NCI-H2029 treated with DMSO at 0.1 percent for 48 hours (cell line): ENCODE results near the gene STEAP3.
A peak's percentile ranks its signal among the peaks of the same experiment; 100 is the strongest.

Source experiments
- DNase-seq: peaks from one replicate; lab custom pipeline; 2025; lab: John Stamatoyannopoulos, UW

Gene STEAP3

DNA sequence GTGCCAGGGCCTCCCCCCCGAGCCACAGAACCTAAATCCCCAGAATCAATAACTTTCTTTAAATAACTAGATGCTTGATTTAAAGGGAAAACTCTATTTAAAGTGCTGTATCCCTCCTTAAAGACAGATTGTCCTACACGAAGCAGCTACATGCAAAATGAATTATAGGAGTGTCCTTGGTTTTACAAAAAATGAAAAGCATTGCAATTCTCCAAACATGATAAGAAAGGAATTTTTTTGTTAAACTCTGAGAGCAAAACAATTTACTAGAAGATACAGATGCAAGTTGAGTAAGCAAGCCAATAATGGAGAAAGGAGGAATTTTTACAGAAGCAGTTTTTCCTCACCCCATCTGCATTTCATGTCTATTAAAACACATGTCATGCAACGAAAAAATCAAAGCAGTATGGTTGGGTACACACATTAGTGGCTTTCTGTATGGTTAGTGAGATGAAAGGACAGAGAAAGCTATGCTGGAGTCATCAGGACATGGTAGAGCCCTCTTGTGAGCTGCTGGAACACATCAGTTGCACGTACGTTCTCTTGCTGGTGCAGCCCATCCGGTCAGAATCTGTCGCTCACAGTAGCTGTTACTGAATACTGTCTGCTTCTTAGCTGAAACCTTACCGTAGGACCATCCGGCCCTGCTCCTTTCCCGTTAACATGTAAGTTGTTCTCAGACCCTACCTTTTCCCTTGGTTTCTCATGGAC lies 25.9 kb upstream of the STEAP3 start:
- DNase-seq: no peak

DNA sequence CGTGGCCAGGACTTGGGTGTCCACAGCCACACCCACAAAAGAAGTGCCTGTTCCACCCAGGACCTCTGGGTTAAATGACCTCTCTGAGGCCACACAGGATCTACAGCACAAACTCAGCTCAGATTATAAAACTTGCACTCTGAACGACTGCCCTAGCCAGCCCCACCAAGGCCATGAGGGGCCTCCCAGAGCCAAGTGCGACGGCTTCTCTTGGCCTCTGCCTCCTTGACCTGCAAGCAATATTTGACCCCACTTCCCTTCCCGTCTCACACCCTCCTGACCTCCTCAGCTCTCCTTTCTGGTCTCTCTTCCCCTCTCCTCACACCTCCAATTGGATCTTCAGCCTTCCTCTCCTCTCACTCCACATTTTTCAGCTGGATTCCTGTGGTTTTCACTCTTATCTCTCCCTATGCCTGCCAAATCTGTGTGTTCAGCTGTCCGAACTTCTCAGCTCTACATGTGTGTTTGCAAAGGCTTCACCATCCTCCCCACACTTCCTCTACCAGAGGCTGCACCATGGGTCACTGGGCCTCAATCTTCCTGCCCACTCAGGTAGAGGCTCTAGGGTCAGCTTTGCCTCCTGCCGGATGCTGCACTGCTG lies 25.3 kb upstream of the STEAP3 start:
- no peak for DNase-seq

DNA sequence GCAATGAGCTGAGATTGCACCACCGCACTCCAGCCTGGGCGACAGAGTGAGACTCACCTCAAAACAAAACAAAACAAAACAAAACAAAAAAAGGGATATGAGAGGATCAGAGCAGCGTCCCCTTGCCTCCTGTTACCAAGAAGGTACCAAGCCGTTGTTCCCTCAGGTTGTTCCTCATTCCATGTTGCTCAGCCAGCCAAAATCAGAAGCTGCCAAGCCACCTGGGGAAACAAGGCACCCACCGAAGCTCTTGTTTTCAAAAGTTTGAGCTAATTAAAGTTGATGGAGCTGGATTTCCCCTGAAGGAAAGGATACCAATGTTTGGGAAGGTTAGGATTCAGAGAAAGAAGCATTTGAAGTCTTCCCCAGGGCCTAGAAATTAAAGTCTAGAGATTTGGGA lies 21.8 kb upstream of the STEAP3 start:
- no peak for DNase-seq

DNA sequence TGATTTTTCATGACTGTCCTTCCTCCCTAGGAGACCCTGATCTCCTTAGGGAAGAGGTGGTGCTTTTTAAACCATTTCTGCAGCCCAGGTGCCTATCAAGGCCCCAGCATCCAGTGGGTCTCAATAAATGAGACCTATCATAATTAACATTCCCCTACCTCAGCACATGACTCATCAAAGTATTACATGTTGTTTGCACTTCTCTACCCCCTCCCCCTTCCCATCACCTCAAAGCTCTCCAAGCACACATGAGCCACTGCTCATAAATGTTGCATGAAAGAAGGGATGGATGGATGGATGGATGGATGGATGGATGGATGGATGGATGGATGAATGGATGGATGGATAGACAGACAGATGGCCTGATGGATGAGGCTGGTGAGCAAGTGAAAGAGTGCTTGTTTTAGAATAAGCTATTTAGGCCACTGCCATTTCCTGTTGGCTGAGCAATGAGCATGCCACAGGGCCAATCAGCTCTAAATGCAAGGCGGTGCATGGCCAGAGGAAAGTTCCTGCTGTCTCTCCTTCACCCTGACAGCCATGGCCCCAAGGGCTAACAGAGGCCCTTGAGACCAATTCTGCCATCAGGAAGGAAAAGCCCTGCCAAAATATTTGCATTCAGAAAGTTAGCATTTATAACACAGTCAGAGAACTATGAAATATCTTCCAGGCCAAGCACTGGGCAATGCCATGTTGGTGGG lies 20.9 kb upstream of the STEAP3 start:
- no peak for DNase-seq

DNA sequence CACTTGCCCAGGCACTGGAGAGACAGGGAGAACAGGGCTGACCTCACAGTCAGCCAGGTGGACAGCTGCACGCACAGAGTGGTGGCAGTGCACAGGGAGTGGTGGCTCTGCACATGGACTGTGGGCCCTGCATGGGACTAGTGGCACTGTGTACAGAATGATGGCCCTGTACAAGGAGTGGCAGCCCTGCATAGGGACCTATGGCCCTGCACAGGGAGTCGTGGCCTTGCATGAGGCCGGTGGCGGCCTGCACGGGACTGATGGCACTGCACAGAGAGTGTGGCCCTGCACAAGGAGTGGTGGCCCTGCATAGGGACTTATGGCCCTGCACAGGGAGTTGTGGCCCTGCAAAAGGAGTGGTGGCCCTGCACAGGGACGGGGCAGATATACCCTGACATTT lies 19.1 kb upstream of the STEAP3 start:
- no peak for DNase-seq

DNA sequence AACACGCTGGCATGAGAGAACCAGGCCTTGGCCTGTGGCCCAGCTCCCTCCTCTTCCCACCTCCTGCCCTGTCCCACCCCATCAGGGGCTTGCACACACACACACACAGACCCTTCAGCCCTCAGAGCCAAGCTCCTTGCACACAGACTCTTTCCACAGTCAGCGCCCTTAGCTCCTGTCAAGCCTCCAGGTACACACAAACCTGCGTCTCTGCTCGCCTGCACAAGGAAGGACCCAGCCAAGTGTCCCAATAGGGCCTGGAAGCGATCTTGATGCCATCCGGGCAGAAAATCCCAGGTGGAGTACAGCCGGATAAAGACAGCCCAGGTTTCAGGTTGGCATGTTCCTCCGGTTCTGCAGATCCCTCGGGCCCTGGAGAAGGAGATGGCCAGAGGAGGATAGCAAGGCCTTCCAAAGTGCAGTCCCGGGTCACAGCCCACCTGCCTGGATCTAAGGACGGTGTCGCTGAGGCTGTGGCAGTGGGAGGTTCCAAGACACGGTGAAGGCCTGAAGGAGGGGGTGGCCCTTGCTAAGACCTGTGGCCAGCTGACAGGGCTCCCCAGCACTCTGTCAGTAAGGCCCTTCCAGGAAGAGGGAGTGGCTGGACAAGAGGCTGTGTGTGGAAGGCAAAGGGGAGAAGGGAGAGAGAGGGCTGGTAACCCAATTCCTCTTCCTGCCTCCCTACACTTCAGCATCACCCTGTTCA lies 18.5 kb upstream of the STEAP3 start:
- DNase-seq: no peak

DNA sequence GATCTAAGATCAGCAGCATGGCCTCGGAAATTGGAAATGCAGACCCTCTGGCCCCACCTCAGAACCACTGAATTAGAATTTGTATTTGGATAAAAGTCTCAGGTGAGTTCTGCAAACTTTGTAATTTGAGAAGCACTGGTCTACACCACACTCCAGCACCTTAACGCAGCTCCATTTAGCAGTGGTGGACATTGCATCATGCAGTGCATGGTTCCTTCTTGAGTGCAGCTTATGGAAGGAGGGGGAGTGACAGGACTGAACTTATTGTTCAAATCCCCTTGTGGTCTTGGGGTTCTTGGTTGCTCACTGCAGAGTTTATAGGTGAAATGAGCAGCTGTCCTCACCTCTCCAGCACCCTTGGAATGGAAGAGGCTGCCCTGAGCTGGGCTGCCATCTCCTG lies 17.4 kb upstream of the STEAP3 start:
- DNase-seq: no peak

DNA sequence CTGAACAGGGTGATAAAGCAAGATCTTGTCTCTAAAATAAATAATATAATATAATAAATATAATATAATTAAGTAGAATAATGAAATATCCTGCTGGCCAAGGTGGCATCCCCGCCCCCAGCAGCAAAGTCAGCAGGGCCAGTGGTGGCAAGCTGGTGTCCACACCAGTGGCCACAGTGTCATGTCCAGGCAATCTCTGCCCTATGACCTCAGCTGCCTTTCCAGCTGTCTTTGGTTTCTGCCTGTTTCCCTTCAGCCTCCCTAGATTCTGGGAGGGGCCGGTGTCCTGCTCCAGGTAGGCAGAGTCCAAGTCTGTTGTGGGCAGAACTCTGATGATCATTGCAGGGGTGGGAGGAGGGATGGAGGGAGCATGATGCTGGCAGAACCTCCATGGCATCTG lies 16.2 kb upstream of the STEAP3 start:
- no peak for DNase-seq

DNA sequence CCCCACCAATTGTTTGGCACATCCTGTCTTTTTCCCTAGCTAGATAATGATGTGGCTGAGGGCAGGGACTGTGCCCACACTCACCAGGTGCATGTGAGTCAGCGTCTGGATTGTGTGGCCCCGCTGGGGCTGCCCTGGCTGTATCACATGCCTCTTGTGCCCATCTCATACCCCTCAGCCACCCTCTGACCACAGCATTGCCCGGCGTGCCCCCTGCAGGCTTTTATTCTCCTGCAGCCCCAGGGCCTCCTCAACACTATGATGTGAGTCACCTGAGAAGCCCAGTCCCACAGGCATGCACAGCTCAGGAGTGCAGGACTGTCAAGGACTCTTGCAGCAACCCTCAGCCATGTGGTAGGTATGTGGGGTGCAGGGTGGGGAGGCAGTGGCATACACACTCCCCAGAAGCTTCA lies 14.8 kb upstream of the STEAP3 start:
- DNase-seq: no peak

DNA sequence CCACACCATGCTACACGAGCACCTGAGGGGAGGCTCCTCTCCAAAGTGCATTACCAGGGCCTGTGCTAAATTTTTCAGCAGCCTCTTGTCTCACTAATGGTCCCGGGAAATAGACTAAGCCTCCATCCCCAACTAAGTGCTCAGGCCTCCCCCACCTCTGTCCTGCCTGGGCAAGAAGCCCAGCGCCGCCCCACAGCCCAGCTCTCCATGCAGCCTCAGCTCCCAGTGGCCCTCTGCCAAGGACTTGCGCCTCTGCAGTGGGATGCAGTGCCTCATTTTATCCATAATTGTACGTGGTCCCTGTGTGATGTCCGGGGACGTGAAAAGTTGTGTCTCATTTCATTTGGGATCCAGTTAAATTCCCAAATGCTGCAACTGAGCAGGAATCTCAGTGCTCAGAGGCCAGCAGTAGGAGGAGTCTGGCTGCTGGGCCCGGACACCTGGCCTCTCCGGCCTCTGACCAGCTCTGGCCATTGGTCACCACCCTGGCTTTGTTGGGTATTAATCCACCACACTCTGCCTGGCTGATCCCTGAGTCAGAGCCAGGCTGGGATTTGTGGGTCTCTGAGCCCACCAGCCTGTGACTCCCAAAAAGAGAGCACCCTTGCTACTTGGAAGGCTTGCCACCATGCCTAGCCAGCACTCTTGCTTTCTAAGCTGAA lies 11.4 kb upstream of the STEAP3 start:
- DNase-seq: no peak

DNA sequence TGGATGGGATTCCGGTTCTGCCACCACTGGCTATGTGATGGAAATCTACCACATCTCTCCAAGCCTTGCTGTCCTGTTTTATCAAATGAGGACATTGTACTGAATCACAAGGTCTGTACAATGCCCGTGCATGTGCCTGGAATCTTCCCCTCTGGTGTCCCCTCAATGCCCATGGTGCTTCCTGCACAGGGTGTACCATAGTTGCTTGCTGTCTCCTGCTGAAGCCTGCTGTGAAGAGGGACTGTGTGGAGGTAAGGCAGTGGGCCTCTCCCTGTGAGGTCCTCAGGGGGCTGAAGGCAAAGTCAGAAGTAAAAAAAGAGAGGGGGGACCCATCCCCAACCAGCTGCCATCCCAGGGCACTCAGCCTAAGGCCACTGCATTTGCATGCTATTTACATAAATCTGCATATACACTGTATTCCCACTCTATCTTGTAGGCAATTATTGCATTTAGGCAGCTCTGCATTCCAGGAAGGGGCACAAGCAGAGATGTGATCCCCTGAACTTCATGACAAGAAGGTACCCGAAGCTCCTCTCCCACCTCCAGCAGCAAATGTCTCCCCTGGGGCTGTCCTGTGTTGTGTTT lies 9.1 kb upstream of the STEAP3 start:
- DNase-seq: no peak

DNA sequence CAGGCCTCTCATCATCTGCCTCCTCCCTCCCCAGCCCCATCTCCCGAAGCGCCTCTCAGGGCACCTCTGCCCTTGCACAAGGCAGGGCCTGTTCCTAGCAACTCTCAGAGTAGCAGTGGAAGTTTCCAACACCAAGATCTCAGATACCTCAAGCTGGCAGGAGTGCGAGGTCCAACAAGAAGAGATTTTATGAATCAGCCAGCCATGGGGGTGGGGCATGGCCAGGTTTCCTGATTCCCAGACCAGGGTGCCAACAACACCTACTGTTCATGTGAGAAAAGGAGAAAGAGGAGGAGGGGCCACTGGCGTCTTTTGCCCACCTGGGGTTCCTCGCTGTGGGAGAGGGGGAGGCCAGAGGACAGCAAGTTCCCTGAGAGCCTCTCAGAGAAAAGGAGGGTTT lies 6.6 kb upstream of the STEAP3 start:
- DNase-seq: no peak

DNA sequence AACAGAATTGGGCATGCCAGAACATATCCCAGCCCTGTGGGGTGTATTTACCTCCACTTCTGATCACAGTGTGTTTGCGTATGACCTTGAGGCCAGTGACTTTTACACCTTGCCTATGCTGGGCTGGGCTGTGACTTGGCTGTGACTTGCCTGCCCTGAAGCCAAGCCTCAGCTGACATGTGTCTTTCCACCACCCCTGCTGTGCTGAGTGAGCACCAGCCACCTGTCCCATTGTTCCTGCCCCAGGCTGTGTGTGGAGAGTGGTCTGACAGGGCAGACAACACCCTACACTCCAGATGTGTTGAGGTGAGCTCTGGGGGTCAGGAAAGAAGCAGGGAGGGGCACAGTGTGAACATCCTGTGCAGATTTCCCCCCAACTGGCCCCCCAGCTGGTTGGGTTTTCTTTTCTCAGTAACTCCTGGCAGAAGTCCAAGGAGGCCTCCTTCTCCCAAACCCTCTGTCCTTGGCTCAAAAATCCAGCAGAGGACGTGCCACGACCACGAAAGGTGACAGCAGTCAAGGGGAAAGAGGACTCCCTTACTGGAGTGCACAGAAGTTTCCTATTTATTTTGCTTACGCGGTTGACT lies 5.1 kb upstream of the STEAP3 start:
- DNase-seq: peak; percentile 44

DNA sequence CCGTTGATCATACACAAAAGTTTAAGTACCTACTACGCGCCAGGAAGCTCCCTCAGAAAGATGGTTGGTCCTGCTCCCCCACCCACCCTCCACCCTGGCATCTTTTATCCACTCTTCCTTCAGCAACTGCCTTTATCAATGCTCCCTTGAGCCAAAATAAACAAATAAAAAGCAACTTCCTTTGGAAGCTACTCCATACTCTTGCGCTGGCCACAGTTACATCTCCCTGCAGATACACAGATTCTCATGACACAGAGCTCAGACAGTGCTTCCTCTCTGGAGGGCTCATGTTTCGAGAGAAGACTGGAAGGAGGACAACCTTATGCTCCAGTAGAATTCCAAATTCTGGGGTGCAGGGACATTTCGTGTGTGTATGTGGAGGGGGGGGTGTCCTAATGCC lies 3.8 kb upstream of the STEAP3 start:
- DNase-seq: no peak

DNA sequence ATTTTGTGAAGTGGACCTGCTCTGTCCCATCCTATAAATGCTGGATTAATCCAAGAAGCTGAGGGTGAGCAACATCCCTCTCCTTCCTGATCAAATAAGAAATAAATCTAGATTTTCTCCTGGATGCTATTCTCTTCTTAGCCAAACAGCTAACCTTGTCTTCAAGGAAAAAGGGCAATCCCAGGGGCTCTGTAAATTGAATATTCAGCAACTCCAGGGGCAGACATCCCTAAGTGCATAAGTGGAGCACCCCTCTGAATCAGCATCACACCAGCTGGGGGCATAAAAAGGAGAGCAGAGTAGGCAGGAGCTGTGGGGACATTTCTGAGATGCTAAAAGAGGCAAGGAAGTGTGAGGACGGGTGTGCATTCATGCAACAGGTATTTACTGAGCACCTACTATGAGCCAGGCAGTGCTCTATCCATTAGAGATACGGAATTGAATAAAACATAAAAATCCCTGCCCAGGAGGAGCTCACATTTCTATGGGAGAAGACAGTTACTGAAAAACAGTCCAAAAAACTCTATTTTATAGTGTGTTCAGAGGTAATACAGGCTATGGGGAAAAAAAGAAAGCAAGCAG lies 2.8 kb upstream of the STEAP3 start:
- no peak for DNase-seq

DNA sequence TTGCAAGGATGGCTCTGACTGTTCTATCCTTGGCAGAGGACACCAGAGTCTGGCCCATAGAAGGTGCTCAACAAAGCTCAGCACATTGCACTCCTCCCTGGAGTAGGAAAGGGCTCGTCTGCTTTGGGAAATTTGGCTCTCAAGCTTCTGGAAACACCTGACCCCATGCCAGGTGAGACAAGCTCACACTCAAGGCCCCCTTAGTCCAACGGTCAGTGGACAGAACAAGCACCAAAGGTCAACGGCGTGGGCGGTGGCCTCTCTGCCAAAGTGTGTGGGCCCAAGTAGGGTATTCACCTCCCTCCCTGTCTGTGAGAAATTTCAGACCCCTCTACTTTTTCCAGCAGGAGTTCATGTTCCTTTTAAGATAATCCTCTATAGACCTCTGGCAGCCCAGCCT lies 2.0 kb upstream of the STEAP3 start:
- no peak for DNase-seq

DNA sequence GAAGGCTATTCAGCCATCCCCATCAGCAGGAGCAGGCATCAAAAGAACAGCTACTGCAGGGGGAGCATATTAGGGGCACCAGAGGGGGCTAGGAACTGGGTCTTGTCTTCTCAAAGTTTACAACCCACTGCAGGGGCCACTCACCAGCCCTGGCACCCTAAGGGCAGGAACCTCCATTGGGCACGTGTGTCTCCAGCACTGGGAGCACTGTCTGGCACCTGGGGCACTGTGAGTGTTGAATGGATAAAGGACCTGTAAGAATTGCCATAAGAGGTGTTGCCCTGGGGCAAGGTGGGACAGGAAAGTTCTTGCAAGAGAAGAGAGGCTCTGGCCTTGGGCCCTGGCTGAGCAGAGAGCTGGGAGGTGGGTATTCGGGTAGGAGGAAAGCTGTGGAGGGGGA lies 1.4 kb upstream of the STEAP3 start:
- no peak for DNase-seq

DNA sequence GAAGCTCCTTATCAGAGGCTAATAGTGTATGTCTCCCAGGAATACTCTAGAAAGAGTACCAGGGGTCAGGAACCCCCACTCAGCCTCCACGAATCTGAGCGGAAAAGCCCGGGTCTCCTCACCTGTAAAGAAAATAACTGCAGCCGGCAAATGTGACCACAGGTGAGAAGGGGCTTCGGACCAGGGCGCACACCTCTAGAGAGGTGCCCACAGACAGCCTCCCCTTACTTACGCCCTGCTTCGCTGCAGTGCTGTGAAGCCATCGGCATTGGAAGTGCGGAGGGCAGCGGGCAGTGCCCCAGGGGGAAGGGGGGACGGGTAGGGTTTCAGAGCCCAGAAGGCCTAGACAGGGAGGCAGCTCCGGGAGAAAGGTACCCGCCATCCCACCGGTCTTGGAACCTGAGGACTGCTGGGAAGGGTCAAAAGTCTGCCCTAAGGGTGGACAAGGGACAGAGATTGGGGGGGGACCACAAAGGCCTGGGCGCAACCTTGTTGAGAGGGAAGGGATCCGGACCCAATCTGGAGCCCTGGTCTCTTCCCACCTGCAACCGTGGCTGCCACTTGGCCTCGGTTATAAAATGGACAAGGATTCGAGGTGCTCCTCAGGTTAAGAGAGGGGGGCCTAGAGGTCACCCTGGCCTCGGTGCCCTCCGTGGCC lies 642 bp upstream of the STEAP3 start:
- no peak for DNase-seq

DNA sequence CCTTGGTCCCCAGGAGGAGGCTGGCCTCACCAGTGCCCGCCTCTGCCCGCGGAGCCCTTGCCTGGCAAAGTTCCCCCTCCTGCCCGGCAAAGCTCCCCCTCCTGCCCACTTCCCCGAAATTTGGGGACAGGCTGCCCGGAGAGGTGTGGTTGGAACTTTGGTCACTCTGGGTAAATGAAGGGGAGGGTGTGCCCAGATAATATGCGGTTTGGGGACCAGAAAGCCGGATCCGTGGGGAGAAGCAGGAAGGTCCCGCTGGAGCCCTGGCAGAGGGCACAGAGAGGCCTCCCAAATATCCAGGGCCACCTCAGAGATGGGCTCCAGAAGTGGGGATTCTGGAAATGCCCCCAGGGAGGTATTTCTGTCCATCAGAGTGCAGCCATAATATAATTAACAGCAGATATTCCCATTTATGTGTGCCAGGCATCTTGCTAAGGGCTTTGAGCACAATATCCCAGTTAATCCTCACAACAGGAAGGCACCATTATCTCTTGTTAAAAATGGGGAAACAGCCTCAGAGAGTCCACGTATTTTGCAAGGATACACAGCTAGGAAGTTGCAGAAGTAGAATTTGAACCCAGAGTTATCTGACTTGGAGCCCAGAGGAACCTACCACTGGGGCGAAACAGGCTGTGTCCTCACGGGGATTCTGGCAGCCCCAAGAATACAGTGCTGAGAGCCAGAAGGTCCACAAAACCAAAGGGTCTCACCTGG lies 914 bp downstream of the STEAP3 start:
- no peak for DNase-seq
